A673 (cell line): ENCODE measurements around the gene NOPCHAP1. TPM values are rescaled to one million over a fixed set of nuclear protein-coding genes. Genes with fewer than 3 reads are reported as not detected.

Experiments used
- BruUV-seq: library from RNA; stranded (reverse); fragments of 400-500 nt; replicated peaks from 2 replicates; lab custom pipeline; 2021; lab: Mats Ljungman, UMichigan
- CTCF ChIA-PET: fragments of 300-600 bp; sonication (Branson Sonifier 250); formaldehyde crosslinking; loops from one replicate; lab custom pipeline; 2022; ENCODE audit warnings: antibody characterized with exemption; lab: Charles Lee
- POLR2A ChIA-PET: fragments of 300-600 bp; sonication (Branson Sonifier 250); formaldehyde crosslinking; loops from one replicate; lab custom pipeline; 2022; ENCODE audit warnings: antibody characterized with exemption; ENCODE audit not compliant: low non-redundant PET; lab: Charles Lee
- DNase-seq: peaks from one replicate; pipeline ENCODE4 v3.0.0-alpha.2; 2015; ENCODE audit warnings: low spot score
- H3K27ac ChIP-seq: fragments of 200-600 bp; sonication (generic); 2 replicates; pipeline ENCODE4 v1.5.1; 2016; ENCODE audit warnings: mixed run types, low read depth, mild to moderate bottlenecking, mixed read lengths, antibody characterized with exemption, low read length; ENCODE audit not compliant: poor library complexity, severe bottlenecking
- H3K27me3 ChIP-seq: fragments of 200-600 bp; sonication (generic); replicated peaks from 2 replicates; pipeline ENCODE4 v1.6.1; 2017; ENCODE audit warnings: mixed run types, low read depth, mild to moderate bottlenecking, mixed read lengths, antibody characterized with exemption, low read length; ENCODE audit not compliant: insufficient read depth, poor library complexity
- H3K36me3 ChIP-seq: fragments of 200-600 bp; sonication (generic); 2 replicates; pipeline ENCODE4 v1.6.1; 2016; ENCODE audit warnings: mixed run types, mild to moderate bottlenecking, mixed read lengths, antibody characterized with exemption, low read length; ENCODE audit not compliant: insufficient read depth, poor library complexity, severe bottlenecking
- H3K4me1 ChIP-seq: fragments of 200-600 bp; sonication (generic); 2 replicates; pipeline ENCODE4 v1.6.1; 2017; ENCODE audit warnings: mixed run types, mild to moderate bottlenecking, mixed read lengths, antibody characterized with exemption, low read length; ENCODE audit not compliant: insufficient read depth, poor library complexity, severe bottlenecking
- H3K4me3 ChIP-seq: fragments of 200-600 bp; sonication (generic); 2 replicates; pipeline ENCODE4 v1.5.1; 2016; ENCODE audit warnings: low read depth, mixed run types, mild to moderate bottlenecking, mixed read lengths, low read length; ENCODE audit not compliant: poor library complexity, severe bottlenecking
- H3K9me3 ChIP-seq: fragments of 200-600 bp; sonication (generic); 2 replicates; pipeline ENCODE4 v1.6.1; 2016; ENCODE audit warnings: mixed run types, low read depth, mild to moderate bottlenecking, mixed read lengths, antibody characterized with exemption, low read length; ENCODE audit not compliant: poor library complexity, severe bottlenecking
- CTCF ChIP-seq: fragments of 300-800, 200-600 bp; sonication (generic); conservative IDR thresholded peaks from 2 replicates; pipeline ENCODE4 v1.5.1; 2017; ENCODE audit warnings: low read depth, mild to moderate bottlenecking, antibody characterized with exemption, low read length, moderate library complexity, mixed read lengths
- EZH2 ChIP-seq: fragments of 200-600 bp; sonication (generic); IDR thresholded peaks from 2 replicates; pipeline ENCODE4 v1.6.1; 2017; ENCODE audit warnings: borderline replicate concordance, low read depth, mild to moderate bottlenecking, mixed read lengths, antibody characterized with exemption, low read length; ENCODE audit not compliant: poor library complexity, severe bottlenecking
- intact Hi-C: fragments of 100-400 bp; cut with micrococcal nuclease; formaldehyde crosslinking; loops from one replicate; pipeline ENCODE4 v1.10.0; 2022; ENCODE audit not compliant: unreplicated experiment
- total RNA-seq: library from RNA; stranded (reverse); gene quantifications from 2 replicates; pipeline ENCODE4 v1.2.3, GENCODE V29; 2021

The NOPCHAP1 gene
- total RNA-seq, 1 experiment from 2014 or later = 32.5 TPM

- Histone ChIP-seq H3K27me3 (no peaks in the 10 kb centered on the region), H3K9me3 (no peaks in the 10 kb centered on the region), H3K4me1 (no peaks in the 10 kb centered on the region), H3K4me3 (no peak overlapping the region), H3K36me3 (peaks cover 10% of the 10 kb centered on the region), H3K27ac (no peak overlapping the region)
- no peak for DNase-seq
- TF ChIP-seq EZH2 (no peak), CTCF (no peak)
- CTCF ChIA-PET = interaction anchor here (0.6 kb wide), 1 partner anchor 617 kb away, joined by 3 read pairs; no protein-coding TSS in a partner anchor
- no TSS peak for BruUV-seq
- intact Hi-C loops = no loop called here
- POLR2A ChIA-PET = no interaction called here
Measured at GRCh38 chr12:104998423-104999346, 12.6 kb downstream of the NOPCHAP1 start.

- CTCF ChIA-PET = no interaction called here
- intact Hi-C loops = no loop called here
- Histone ChIP-seq H3K27me3 (no peaks in the 10 kb centered on the region), H3K27ac (no peak overlapping the region), H3K9me3 (no peaks in the 10 kb centered on the region), H3K4me3 (no peak overlapping the region), H3K4me1 (no peaks in the 10 kb centered on the region), H3K36me3 (peaks cover 9% of the 10 kb centered on the region)
- no peak for DNase-seq
- BruUV-seq = no TSS peak
- POLR2A ChIA-PET = no interaction called here
- no peak for TF ChIP-seq EZH2
- TF ChIP-seq CTCF = no peak
Measured at GRCh38 chr12:104999347-104999685, 13.2 kb downstream of the NOPCHAP1 start.

- peaks cover 5% of the 10 kb centered on the region for H3K36me3 ChIP-seq
- H3K27ac ChIP-seq = no peak overlapping the region
- no peak for DNase-seq
- intact Hi-C loops = no loop called here
- TF ChIP-seq EZH2 (no peak), CTCF (no peak)
- H3K4me3 ChIP-seq = no peak overlapping the region
- no TSS peak for BruUV-seq
- no peaks in the 10 kb centered on the region for H3K27me3 ChIP-seq
- CTCF ChIA-PET = no interaction called here
- H3K4me1 ChIP-seq = no peaks in the 10 kb centered on the region
- H3K9me3 ChIP-seq = no peaks in the 10 kb centered on the region
- POLR2A ChIA-PET = no interaction called here
Measured at GRCh38 chr12:105001476-105001875, 15.4 kb downstream of the NOPCHAP1 start.
